Activated effector memory CD4-positive, alpha-beta T cell treated with Interleukin-2 at 50 U/mL for 16 hours (primary cell): Measurements from ENCODE around the gene WBP11.
"Not testable (repeated sequence)": the region's sequence is repeated elsewhere in the genome, so short reads cannot be mapped to it uniquely, and the experiment has no call there.

Source experiments
- DNase-seq: peaks from one replicate; pipeline ENCODE4 v3.0.0-alpha.2; 2020

The WBP11 gene

DNA sequence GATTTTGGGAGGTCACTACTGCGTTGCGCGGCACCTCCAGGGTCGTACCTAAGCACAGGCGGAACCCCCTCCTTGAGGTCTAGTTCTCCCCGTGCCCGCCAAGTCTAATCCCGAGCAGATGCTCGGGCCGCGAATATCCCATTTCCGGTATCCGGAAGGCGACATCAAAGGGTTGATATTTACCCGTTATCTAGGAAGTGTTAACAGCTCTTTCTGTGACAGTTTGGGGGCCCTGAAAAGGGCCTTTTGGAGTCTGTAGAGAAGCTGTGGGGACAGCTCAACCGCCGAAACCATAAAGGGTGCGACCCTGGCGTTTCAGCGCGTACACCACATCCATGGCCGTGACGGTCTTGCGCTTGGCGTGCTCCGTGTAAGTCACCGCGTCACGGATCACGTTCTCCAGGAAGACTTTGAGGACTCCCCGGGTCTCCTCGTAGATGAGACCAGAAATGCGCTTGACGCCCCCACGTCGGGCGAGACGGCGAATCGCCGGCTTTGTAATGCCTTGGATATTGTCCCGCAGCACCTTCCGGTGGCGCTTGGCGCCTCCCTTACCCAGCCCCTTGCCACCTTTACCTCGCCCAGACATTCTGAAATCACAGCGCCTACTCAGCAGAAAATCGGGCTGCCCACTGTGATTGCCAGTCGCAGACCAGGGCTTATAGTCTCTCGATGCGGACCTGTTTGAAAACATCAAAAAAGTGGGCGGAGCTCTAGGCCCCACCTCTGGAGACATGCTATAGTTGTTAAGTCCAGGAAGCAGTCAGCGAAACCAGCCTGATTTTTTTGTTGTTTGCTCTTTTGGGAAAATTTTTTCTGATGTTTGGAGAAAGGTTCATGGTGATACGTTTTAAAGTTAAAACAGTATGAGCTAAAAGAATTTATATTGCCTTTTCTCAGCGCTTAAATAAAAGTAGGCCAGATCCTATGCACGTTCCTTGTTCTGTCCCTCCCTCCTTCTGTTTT is 32.5 kb downstream of the WBP11 start:
- peak; percentile 89 for DNase-seq

DNA sequence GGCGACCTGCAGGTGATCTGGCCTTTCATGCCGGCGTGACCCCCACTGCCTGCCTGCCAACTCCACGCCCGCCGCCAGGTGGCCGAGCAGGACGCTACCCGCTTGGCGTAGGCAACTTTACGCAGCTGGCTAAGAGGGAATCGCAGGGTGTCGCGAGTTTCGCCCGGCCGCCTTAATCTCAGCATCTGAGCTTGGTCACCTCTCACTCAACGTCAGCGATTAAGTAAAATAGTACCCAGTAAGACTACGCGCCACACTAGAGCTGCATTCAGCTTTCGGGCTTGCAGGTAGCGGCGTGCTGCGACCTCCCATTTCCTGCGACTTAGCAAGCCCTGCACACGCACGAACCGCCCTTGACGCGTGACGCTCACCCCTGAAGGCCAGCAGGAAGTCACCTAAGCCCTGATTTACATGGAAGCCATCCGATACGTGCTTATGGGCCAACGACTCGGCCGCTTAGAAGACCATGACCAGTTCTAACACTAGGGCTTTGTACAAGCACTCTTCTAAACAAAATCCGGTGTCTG is 33.2 kb downstream of the WBP11 start:
- peak; percentile 80 for DNase-seq

DNA sequence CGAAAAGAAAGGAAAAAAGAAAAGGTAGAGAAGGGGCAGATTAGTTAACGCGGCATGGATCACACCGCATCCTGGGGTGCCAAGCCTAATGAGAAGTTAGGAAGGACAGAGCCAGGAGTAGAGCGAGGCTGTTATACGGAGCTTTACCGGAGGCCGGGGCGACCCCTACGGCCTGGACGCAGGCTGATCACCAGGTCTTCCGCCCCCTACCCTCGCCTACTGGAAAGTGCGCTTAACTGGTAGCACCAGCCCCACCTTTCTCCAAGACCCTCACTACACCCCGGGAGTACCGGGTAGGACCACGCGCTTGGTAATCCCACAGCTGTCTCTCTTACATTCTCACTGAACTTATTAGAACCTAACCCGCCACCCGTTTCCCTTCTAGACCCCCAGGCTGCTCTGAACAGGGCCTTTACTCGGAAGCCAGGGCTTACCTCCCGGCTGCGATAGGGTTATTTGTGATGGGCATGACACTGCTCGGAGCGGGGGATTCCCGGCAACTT is 33.8 kb downstream of the WBP11 start:
- DNase-seq: no peak

DNA sequence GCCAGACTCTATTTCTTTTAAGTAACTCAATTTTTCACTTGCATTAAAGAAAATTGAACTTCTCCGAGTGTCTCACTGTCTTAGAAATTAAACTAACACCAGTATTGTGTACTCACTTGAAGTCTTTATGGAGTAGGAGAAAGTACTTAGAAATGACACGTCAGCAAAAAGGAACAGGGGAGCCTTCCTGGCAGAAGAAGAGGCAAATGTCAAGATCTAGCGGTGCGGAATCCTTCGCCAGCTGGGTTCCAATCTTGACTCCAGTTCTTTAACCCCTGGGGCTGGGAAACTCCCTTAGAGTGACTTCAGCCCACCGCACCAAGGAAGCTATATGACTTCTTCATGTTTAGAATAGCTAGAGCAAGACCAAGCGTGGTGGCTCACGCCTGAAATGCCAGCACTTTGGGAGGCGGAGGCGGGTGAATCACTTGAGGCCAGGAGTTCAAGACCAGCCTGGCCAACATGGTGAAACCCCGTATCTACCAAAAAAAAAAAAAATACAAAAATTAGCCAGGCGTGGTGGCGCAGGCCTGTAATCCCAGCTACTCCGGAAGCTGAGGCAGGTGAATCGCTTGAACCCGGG is 34.4 kb downstream of the WBP11 start:
- no peak for DNase-seq

DNA sequence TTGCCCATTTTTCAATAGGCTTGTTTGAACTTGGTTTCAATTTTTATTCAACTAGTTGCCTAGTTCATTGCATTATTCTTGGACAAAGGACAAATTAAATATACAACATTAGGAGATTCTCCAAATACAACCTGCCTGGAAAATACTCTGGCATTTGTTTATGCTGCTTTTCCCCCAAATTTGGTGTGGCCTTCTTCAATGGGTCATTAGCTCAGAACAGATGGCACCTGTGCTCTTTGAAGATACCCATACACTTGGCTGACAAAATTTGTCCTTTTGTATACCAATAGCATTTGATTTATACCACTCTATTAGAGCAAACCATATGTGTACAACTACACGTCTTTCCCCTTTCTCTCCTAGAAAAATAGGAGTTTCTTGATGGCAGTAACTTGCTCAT is 35.7 kb downstream of the WBP11 start:
- no peak for DNase-seq

DNA sequence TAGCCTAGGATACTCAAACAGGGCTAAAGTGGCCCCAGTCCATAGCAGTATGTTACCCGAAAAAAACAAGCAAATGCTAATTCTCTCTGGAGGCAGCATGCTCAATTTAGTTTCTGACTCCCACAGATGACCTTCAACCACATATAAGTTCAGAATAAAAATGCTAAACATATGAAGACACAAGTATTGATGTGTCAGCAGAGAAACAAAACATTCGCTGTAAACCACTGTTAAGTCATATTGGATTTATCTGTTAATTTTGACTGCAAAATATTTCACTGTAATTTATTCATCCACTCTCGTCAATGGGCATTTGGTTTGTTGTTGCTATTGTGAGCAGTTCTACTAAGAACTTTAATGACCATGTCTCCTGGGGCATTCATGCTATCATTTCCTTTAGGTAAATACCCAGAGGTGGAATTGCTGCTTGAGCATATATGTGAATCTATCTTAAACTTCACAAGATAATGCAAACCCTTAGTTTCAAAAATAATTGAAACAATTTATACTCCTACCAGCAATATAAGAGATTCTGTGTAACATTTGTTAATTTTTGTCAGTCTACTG is 36.5 kb downstream of the WBP11 start:
- DNase-seq: no peak

DNA sequence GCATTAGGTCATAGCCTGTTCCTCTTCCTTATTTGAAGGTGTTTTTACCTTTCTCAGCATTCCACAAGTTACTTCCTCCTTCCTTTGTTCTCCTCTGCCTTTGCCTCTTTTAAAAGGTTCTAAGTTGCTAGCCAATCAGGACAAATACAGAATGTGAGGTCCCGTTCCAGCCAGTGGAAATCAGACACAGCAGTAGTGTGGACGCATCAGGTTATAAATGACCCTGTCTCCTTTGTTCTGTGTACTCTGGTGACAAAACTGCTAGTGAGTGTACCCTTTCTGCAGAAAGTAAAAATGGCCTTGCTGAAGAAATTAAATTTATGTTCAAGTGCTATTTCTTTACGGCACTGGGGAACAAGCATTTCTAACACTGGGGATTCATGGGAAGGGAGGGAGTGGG is 37.3 kb downstream of the WBP11 start:
- not testable (repeated sequence) for DNase-seq

DNA sequence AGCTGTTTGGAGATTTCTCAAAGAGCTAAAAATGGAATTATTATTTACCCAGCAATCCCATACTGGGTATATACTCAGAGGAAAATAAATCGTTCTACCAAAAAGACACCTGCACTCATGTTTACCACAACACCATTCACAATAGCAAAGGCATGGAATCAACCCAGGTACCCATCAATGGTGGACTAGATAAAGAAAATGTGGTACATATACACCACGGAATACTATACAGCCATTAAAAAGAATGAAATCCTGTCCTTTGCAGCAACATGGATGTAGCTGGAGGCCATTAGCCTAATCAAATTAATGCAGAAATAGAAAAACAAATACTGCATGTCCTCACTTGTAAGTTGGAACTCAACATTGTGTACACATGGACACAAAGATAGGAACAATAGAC is 37.9 kb downstream of the WBP11 start:
- DNase-seq: no peak

DNA sequence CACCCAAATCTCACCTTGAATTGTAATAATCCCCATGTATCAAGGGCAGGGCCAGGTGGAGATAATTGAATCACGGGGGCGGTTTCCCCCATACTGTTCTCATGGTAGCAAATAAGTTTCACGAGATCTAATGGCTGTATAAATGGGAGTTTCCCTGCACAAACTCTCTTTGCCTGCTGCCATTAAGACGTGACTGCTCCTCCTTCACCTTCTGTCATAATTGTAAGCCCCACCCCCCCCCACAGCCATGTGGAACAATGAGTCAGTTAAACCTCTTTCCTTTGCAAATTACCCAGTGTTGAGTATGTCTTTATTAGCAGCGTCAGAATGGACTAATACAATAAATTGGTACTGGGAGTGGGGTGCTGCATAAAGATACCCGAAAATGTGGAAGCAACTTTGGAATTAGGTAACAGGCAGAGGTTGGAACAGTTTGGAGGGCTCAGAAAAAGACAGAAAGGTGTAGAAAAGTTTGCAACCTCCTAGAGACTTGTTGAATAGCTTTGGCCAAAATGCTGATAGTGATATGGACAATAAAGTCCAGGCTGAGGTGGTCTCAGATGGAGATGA is 43.5 kb downstream of the WBP11 start:
- not testable (repeated sequence) for DNase-seq

DNA sequence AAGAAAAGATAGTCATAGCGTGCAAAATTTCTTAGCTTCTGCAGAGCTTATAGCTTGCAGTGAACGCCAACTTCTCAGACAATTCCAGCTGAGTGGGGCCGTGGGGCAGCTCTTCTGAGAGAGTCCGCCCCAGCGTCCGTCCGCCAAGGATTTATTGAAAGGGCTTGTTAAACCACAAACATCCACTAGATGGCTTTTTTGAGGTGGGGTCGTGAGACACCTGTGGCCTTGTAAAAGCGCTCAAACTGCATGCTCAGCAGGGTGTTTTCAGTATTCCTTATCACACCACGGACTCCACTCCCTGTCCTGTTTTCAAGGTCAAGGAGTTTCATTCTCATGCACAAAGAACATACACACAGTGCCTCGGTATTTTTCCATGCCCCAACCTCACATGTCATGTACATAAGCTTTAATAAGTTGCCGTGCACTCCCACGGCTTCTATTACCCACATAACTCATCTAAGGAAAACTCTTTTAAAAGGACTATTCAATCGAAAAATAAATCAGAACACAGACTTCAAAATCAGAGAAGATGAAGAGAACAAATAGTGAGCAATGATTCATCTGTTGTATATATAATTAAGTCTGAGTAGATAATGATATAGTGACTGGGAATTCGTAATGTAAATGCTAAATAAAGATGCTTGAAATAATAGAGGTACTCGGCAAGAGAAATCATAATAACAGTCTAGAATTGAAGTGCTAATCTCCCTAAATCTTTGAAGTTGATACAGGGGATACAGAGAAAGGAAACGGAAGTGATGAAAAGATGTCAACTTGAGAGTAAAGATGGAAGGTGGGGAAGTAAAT is 46.7 kb downstream of the WBP11 start:
- no peak for DNase-seq

DNA sequence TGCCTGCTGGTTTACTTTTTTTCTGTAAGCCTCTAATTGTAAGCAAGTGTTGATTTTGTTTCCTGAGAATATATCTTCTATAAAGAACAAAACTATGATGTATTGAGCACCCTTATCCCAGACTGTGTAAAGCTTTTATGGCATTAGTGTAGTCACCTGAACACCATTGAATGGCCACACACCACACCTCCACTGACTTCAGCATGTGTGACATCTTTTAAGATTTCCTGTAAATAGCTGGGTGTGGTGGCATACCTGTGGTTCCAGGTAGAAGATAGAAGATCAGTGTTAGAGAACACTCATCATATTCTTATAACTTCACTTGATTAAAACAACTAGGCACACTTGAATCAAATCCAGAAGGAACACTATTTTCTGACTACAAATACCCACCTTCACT is 51.3 kb downstream of the WBP11 start:
- DNase-seq: no peak

DNA sequence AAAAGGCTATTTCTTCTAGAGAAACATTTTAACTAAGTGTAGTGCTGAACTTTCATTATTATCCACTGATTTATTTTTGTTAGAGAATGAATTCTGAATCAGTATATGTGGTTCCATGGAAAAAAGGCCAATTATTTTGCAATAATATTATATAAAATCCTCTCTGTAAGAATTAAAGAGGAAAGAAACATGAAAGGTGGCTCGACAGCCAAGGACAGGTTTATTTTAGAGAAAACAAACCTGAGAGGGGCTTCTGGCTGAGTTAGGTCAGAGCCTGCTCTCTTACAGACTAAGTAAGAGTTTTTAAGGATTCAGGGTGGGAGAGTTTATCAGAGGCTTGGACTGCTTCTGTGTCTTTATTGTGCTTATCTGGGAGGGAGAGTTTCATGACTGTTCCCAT is 60.2 kb downstream of the WBP11 start:
- DNase-seq: no peak

DNA sequence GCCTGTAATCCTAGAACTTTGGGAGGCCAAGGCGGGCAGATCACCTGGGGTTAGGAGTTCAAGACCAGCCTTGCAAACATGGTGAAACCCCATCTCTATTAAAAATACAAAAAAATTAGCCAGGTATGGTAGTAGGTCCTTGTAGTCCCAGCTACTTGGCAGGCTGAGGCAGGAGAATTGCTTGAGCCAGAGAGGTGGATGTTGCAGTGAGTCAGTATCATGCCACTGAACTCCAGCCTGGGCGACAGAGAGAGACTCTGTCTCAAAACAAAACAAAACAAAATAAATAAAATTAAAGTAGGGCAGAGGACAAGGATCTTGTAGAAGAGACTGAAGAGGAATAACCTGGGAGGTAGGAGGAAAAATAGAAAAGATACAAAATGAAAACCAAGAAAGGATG is 61.3 kb downstream of the WBP11 start:
- DNase-seq: no peak

DNA sequence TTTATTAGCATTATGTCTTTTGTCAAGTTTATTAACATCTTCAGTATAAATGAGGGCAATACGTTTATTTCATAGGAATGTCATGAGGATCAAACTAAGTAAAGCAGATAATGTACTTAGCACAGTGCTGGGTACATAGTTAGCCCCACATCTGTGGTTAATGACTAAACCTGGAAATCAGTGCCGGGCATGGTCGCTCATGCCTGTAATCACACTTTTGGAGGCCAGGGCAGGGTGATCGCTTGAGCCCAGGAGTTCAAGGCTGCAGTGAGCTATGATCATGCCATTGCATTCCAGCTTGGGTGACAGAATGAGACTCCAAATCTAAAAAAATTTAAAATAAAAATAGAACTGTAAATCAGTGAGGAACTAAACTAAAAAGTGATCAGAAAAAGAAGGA is 62.1 kb downstream of the WBP11 start:
- no peak for DNase-seq

DNA sequence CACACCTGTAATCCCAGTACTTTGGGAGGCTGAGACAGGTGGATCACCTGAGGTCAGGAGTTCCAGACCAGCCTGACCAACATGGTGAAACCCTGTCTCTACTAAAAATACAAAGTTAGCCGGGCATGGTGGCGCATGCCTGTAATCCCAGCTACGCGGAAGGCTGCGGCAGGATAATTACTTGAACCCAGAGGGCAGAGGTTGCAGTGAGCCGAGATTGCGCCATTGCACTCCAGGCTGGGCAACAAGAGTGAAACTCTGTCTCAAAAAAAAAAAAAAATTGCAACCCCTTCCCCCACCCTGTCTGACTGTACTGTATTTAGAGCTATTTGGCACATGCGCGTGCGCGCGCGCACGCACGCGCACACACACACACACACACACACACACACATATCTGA is 66.8 kb downstream of the WBP11 start:
- not testable (repeated sequence) for DNase-seq
